HepG2 (cell line): Measurements from ENCODE around the gene SLIRP. TPM values are rescaled to one million over a fixed set of nuclear protein-coding genes. Genes with fewer than 3 reads are reported as not detected.

Experiments used
- ARHGAP35 ChIP-seq: sonication (generic); formaldehyde crosslinking; IDR thresholded peaks from 2 replicates; pipeline ENCODE4 v1.9.0; 2022; ENCODE audit warnings: mild to moderate bottlenecking, inconsistent platforms, moderate library complexity, missing genetic modification reagents, borderline replicate concordance
- ISL2 ChIP-seq: sonication (generic); formaldehyde crosslinking; IDR thresholded peaks from 2 replicates; pipeline ENCODE4 v1.5.0; 2020; ENCODE audit warnings: missing genetic modification reagents
- ONECUT2 ChIP-seq: sonication (generic); formaldehyde crosslinking; IDR thresholded peaks from 2 replicates; pipeline ENCODE4 v1.4.0; 2020; ENCODE audit warnings: missing genetic modification reagents
- ZBTB7A ChIP-seq: sonication (generic); formaldehyde crosslinking; IDR thresholded peaks from 2 replicates; pipeline ENCODE4 v1.8.0; 2022; ENCODE audit warnings: mild to moderate bottlenecking, missing genetic modification reagents
- ZFP37 ChIP-seq: sonication (generic); formaldehyde crosslinking; IDR thresholded peaks from 2 replicates; pipeline ENCODE4 v1.4.0; 2020; ENCODE audit warnings: missing genetic modification reagents, borderline replicate concordance
- ZNF570 ChIP-seq: sonication (generic); formaldehyde crosslinking; IDR thresholded peaks from 2 replicates; pipeline ENCODE4 v1.4.0; 2020; ENCODE audit warnings: mild to moderate bottlenecking, missing genetic modification reagents, borderline replicate concordance
- ZNF703 ChIP-seq: sonication (generic); formaldehyde crosslinking; IDR thresholded peaks from 2 replicates; pipeline ENCODE4 v1.5.1; 2020; ENCODE audit warnings: missing genetic modification reagents, mild to moderate bottlenecking, moderate library complexity, borderline replicate concordance
- polyA plus RNA-seq, 8 experiments: library from polyadenylated mRNA; depleted of rRNA in 3 of 8; stranded (reverse) in 7 of 8; unstranded in 1 of 8; fragments of >200 nt; fragmentation: Illumina TruSeq in 4 of 8; extraction: Trizol in 4 of 8; gene quantifications; 2 replicates each; pipeline versions ENCODE4 v1.2.1 to v1.2.3, GENCODE V29; 2011 to 2016; ENCODE audit warnings: low read depth in 4 of 8, missing spikeins in 1 of 8, mixed read lengths in 1 of 8; ENCODE audit not compliant: insufficient read depth in 1 of 8
- total RNA-seq, 5 experiments: library from RNA; depleted of rRNA; stranded (reverse); fragments of >200 nt; fragmentation: Illumina TruSeq; extraction: Trizol; gene quantifications; 2 replicates each; pipeline ENCODE4 v1.2.3, GENCODE V29; 2016; ENCODE audit warnings: low read depth in 1 of 5
- TF ChIP-seq, protein P1 (sequence below): sonication (generic); formaldehyde crosslinking; IDR thresholded peaks from 2 replicates; pipeline ENCODE4 v1.5.0; 2020; ENCODE audit warnings: mild to moderate bottlenecking, low read depth, missing genetic modification reagents, borderline replicate concordance
- TF ChIP-seq, protein P2 (sequence below): sonication (generic); formaldehyde crosslinking; IDR thresholded peaks from 2 replicates; pipeline ENCODE4 v1.4.0; 2020; ENCODE audit warnings: mild to moderate bottlenecking, missing genetic modification reagents
- TF ChIP-seq, protein P3 (sequence below): conservative IDR thresholded peaks from 2 replicates; pipeline ENCODE4 v1.6.1; 2018; ENCODE audit warnings: missing genetic modification reagents
- TF ChIP-seq, protein P4 (sequence below): IDR thresholded peaks from 2 replicates; pipeline ENCODE4 v1.6.1; 2016; ENCODE audit warnings: missing compliant biosample characterization, missing genetic modification reagents, borderline replicate concordance
- TF ChIP-seq, protein P5 (sequence below): sonication (generic); formaldehyde crosslinking; conservative IDR thresholded peaks from 2 replicates; pipeline ENCODE4 v1.4.0; 2020; ENCODE audit warnings: missing genetic modification reagents
- TF ChIP-seq, protein P6 (sequence below): sonication (generic); formaldehyde crosslinking; IDR thresholded peaks from 2 replicates; pipeline ENCODE4 v1.8.1; 2023; ENCODE audit warnings: mild to moderate bottlenecking, missing genetic modification reagents
- TF ChIP-seq, protein P7 (sequence below): sonication (generic); formaldehyde crosslinking; IDR thresholded peaks from 2 replicates; pipeline ENCODE4 v1.4.0; 2020; ENCODE audit warnings: missing genetic modification reagents
- TF ChIP-seq, protein P8 (sequence below): sonication (generic); formaldehyde crosslinking; IDR thresholded peaks from 2 replicates; pipeline ENCODE4 v1.4.0; 2020; ENCODE audit warnings: missing genetic modification reagents

The SLIRP gene
- total and polyA plus RNA-seq, 2 of the 13 experiments (the other 11 are each of a cell fraction or from before 2014, with no cell fraction given), result 281 to 548 TPM

DNA sequence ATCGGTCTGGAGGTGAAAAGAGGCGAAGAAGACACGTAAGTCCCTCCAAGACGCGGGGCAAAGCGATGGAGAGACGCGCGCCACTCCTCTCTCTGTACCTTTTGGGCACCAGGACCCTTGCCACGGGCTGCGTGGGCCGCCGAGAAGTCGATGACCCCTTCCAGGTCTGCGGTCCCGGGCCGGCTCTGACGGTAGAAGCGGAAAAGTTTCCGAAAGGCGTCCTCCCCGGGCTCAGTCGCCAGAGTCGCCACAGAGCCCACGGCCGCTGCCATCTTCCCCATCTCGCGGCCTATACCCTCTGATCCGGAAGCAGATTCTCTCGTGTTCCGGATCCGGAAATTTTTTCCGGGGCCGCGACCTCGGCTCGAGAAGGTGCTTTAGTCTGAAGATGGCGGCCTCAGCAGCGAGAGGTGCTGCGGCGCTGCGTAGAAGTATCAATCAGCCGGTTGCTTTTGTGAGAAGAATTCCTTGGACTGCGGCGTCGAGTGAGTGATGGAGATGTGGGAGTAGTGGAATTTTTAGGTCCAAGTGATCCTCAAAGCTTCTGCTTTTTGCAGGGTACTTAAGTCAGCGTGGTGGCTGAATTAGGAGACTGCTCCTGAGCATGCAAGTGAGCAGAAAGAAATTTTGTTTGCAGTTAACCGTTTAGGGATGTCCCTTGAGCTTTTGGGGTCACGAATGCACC lies at the start of gene SLIRP, which contains the start of gene ALKBH1 (continued):
- TF ChIP-seq ZFP37 (CRISPR knock-in tag), result no peak
- TF ChIP-seq, protein P1, sequence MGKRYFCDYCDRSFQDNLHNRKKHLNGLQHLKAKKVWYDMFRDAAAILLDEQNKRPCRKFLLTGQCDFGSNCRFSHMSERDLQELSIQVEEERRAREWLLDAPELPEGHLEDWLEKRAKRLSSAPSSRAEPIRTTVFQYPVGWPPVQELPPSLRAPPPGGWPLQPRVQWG, result no peak
- peak; percentile 72; the same call in 1 of the 2 replicates for TF ChIP-seq ISL2 (CRISPR knock-in tag)
- TF ChIP-seq, protein P2, sequence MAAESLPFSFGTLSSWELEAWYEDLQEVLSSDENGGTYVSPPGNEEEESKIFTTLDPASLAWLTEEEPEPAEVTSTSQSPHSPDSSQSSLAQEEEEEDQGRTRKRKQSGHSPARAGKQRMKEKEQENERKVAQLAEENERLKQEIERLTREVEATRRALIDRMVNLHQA (CRISPR knock-in tag), result no peak
- TF ChIP-seq, protein P3, sequence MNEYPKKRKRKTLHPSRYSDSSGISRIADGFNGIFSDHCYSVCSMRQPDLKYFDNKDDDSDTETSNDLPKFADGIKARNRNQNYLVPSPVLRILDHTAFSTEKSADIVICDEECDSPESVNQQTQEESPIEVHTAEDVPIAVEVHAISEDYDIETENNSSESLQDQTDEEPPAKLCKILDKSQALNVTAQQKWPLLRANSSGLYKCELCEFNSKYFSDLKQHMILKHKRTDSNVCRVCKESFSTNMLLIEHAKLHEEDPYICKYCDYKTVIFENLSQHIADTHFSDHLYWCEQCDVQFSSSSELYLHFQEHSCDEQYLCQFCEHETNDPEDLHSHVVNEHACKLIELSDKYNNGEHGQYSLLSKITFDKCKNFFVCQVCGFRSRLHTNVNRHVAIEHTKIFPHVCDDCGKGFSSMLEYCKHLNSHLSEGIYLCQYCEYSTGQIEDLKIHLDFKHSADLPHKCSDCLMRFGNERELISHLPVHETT (CRISPR knock-in tag), result no peak
- TF ChIP-seq ZNF570 (CRISPR knock-in tag), result no peak
- no peak for TF ChIP-seq ARHGAP35 (CRISPR knock-in tag)
- TF ChIP-seq, protein P4, sequence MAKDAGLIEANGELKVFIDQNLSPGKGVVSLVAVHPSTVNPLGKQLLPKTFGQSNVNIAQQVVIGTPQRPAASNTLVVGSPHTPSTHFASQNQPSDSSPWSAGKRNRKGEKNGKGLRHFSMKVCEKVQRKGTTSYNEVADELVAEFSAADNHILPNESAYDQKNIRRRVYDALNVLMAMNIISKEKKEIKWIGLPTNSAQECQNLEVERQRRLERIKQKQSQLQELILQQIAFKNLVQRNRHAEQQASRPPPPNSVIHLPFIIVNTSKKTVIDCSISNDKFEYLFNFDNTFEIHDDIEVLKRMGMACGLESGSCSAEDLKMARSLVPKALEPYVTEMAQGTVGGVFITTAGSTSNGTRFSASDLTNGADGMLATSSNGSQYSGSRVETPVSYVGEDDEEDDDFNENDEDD, result 0 out of 2 replicates have a peak, but pooled peaks have one; percentile 17
- TF ChIP-seq, protein P5, sequence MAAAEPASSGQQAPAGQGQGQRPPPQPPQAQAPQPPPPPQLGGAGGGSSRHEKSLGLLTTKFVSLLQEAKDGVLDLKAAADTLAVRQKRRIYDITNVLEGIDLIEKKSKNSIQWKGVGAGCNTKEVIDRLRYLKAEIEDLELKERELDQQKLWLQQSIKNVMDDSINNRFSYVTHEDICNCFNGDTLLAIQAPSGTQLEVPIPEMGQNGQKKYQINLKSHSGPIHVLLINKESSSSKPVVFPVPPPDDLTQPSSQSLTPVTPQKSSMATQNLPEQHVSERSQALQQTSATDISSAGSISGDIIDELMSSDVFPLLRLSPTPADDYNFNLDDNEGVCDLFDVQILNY (CRISPR knock-in tag), result no peak
- no peak for TF ChIP-seq ZNF703 (CRISPR knock-in tag)
- TF ChIP-seq ONECUT2 (CRISPR knock-in tag), result no peak
- TF ChIP-seq, protein P6, sequence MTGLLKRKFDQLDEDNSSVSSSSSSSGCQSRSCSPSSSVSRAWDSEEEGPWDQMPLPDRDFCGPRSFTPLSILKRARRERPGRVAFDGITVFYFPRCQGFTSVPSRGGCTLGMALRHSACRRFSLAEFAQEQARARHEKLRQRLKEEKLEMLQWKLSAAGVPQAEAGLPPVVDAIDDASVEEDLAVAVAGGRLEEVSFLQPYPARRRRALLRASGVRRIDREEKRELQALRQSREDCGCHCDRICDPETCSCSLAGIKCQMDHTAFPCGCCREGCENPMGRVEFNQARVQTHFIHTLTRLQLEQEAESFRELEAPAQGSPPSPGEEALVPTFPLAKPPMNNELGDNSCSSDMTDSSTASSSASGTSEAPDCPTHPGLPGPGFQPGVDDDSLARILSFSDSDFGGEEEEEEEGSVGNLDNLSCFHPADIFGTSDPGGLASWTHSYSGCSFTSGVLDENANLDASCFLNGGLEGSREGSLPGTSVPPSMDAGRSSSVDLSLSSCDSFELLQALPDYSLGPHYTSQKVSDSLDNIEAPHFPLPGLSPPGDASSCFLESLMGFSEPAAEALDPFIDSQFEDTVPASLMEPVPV, result 0 out of 2 replicates have a peak, but pooled peaks have one; percentile 61
- 0 out of 2 replicates have a peak, but pooled peaks have one; percentile 35 for TF ChIP-seq ZBTB7A (CRISPR knock-in tag)
- TF ChIP-seq, protein P7, sequence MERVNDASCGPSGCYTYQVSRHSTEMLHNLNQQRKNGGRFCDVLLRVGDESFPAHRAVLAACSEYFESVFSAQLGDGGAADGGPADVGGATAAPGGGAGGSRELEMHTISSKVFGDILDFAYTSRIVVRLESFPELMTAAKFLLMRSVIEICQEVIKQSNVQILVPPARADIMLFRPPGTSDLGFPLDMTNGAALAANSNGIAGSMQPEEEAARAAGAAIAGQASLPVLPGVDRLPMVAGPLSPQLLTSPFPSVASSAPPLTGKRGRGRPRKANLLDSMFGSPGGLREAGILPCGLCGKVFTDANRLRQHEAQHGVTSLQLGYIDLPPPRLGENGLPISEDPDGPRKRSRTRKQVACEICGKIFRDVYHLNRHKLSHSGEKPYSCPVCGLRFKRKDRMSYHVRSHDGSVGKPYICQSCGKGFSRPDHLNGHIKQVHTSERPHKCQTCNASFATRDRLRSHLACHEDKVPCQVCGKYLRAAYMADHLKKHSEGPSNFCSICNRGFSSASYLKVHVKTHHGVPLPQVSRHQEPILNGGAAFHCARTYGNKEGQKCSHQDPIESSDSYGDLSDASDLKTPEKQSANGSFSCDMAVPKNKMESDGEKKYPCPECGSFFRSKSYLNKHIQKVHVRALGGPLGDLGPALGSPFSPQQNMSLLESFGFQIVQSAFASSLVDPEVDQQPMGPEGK (CRISPR knock-in tag), result 0 out of 2 replicates have a peak, but pooled peaks have one; percentile 9
- TF ChIP-seq, protein P8, sequence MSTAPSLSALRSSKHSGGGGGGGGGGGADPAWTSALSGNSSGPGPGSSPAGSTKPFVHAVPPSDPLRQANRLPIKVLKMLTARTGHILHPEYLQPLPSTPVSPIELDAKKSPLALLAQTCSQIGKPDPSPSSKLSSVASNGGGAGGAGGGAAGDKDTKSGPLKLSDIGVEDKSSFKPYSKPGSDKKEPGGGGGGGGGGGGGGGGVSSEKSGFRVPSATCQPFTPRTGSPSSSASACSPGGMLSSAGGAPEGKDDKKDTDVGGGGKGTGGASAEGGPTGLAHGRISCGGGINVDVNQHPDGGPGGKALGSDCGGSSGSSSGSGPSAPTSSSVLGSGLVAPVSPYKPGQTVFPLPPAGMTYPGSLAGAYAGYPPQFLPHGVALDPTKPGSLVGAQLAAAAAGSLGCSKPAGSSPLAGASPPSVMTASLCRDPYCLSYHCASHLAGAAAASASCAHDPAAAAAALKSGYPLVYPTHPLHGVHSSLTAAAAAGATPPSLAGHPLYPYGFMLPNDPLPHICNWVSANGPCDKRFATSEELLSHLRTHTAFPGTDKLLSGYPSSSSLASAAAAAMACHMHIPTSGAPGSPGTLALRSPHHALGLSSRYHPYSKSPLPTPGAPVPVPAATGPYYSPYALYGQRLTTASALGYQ (CRISPR knock-in tag), result peak; percentile 65
